ENCODE data around the gene KRTAP10-5. TPM values are rescaled to one million over a fixed set of nuclear protein-coding genes. Genes with fewer than 3 reads are reported as not detected.

The KRTAP10-5 gene
- total and polyA plus RNA-seq, 10 donors = not detected

- H3K27ac ChIP-seq = no peak overlapping the region
- H3K36me3 ChIP-seq = no peaks in the 10 kb centered on the region
- no peaks in the 10 kb centered on the region for H3K4me1 ChIP-seq
- TF ChIP-seq CTCF (IDR thresholded peaks at IDR 0.05 in 8 of 11, conservative IDR thresholded peaks at IDR 0.05 in 3 of 11) (no peak), POLR2A (IDR thresholded peaks at IDR 0.05) (no peak), POLR2AphosphoS5 (IDR thresholded peaks at IDR 0.05) (no peak)
- peaks cover 0 to 25% (median 0%) of the 10 kb centered on the region in 7 donors for H3K27me3 ChIP-seq (replicated peaks in 1 of 7)
- intact Hi-C loops (cut with DNase I; ENCODE audit: low total_unique reads) = no loop called here
- H3K4me3 ChIP-seq = no peak overlapping the region
- peaks cover 0 to 28% (median 20%) of the 10 kb centered on the region in 8 donors for H3K9me3 ChIP-seq
- peak; percentile 62 for DNase-seq
- WGBS, 5 donors = 64 to 81% (median 78%) methylated on average over 11 to 14 of the region's 14 CpGs
Measured at GRCh38 chr21:44539046-44539445, 41.4 kb downstream of the KRTAP10-5 start.

- Histone ChIP-seq H3K4me1 (no peaks in the 10 kb centered on the region), H3K27ac (no peak overlapping the region), H3K4me3 (no peak overlapping the region), H3K9me3 (peaks cover 0 to 21% (median 14%) of the 10 kb centered on the region in 8 donors), H3K27me3 (replicated peaks in 1 of 7) (peaks cover 0 to 26% (median 0%) of the 10 kb centered on the region in 7 donors), H3K36me3 (no peaks in the 10 kb centered on the region)
- no peak for TF ChIP-seq CTCF (IDR thresholded peaks at IDR 0.05 in 8 of 11, conservative IDR thresholded peaks at IDR 0.05 in 3 of 11)
- no peak for TF ChIP-seq POLR2AphosphoS5 (IDR thresholded peaks at IDR 0.05)
- TF ChIP-seq POLR2A (IDR thresholded peaks at IDR 0.05) = no peak
- DNase-seq = peak; percentile 64
- intact Hi-C loops (cut with DNase I; ENCODE audit: low total_unique reads) = no loop called here
- 89 to 93% (median 92%) methylated on average over 20 to 33 of the region's 33 CpGs for WGBS, 5 donors
Measured at GRCh38 chr21:44537930-44538911, 42.2 kb downstream of the KRTAP10-5 start.

DNA sequence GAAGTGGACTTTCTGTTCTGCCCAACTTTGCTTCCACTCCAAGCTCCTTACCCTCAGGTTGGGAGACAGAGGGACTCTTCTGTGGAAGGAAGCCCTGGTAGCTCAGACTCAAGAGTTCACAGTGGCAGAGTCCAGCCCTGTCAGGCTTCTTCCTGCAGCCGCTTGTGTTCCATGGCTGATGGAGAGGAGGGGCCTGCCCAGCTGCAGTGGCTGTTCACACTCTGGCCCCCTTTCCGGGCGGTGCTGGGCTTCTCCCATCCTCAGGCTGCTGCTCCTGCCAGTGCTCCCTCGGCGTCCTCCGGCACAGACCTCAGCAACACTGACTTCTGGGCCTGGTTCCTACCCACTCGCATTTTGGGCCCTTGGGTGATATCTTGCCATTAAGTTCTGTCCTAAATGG is 44.4 kb downstream of the KRTAP10-5 start:
- Histone ChIP-seq H3K27ac (no peak overlapping the region), H3K9me3 (no peaks in the 10 kb centered on the region), H3K4me1 (no peaks in the 10 kb centered on the region), H3K4me3 (no peak overlapping the region), H3K36me3 (no peaks in the 10 kb centered on the region), H3K27me3 (replicated peaks in 1 of 7) (peaks cover 0 to 41% (median 0%) of the 10 kb centered on the region in 7 donors)
- WGBS, 5 donors = 57 to 76% (median 67%) methylated on average over 7 of the region's 7 CpGs
- intact Hi-C loops (cut with DNase I; ENCODE audit: low total_unique reads) = no loop called here
- TF ChIP-seq POLR2A (IDR thresholded peaks at IDR 0.05) = no peak
- TF ChIP-seq POLR2AphosphoS5 (IDR thresholded peaks at IDR 0.05) = no peak
- TF ChIP-seq CTCF (IDR thresholded peaks at IDR 0.05 in 8 of 11, conservative IDR thresholded peaks at IDR 0.05 in 3 of 11) = no peak
- DNase-seq = no peak

DNA sequence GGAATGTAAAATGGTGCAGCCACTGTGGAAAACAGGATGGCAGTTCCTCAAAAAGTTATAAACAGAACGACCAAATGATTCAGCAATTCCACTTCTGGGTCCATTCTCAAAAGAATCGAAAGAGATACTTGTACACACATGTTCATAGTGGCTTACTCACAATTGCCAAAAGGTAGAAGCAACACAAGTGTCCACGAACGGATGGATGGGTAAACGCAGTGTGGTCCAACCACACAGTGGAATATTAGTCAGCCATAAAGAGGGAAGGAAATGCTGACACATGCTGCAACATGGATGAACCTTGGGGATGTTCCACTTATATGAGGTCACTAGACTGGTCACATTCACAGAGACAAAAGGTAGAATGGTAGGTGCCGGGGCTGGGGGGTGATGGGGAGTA is 45.7 kb downstream of the KRTAP10-5 start:
- peaks cover 0 to 43% (median 0%) of the 10 kb centered on the region in 7 donors for H3K27me3 ChIP-seq (replicated peaks in 1 of 7)
- H3K9me3 ChIP-seq = no peaks in the 10 kb centered on the region
- WGBS, 5 donors = 84 to 90% (median 87%) methylated on average over 6 of the region's 6 CpGs
- no peak overlapping the region for H3K4me3 ChIP-seq
- no peaks in the 10 kb centered on the region for H3K4me1 ChIP-seq
- H3K36me3 ChIP-seq = no peaks in the 10 kb centered on the region
- intact Hi-C loops (cut with DNase I; ENCODE audit: low total_unique reads) = no loop called here
- no peak overlapping the region for H3K27ac ChIP-seq
- no peak for DNase-seq
- TF ChIP-seq CTCF (IDR thresholded peaks at IDR 0.05 in 8 of 11, conservative IDR thresholded peaks at IDR 0.05 in 3 of 11) (no peak), POLR2A (IDR thresholded peaks at IDR 0.05) (no peak), POLR2AphosphoS5 (IDR thresholded peaks at IDR 0.05) (no peak)
